ENCODE measurements around the gene CEP164.
"Not testable (repeated sequence)": the region's sequence is repeated elsewhere in the genome, so short reads cannot be mapped to it uniquely, and the experiment has no call there.

CEP164 gene

GRCh38 chr11:117443266-117444186, 115.9 kb downstream of the CEP164 start:
- DNase-seq = peak; percentile 71

- no peak for DNase-seq
These were observed 116.6 kb downstream of the CEP164 start for GRCh38 chr11:117444256-117444655.

- DNase-seq = no peak
These were observed 117.3 kb downstream of the CEP164 start for GRCh38 chr11:117444711-117445658.

GRCh38 chr11:117449111-117449693, 121.5 kb downstream of the CEP164 start:
- DNase-seq = no peak

GRCh38 chr11:117453886-117454563, 126.4 kb downstream of the CEP164 start:
- DNase-seq = no peak

GRCh38 chr11:117454564-117454917, 126.9 kb downstream of the CEP164 start:
- no peak for DNase-seq

GRCh38 chr11:117456027-117456720, 128.5 kb downstream of the CEP164 start:
- no peak for DNase-seq

- not testable (repeated sequence) for DNase-seq
These were observed 129.0 kb downstream of the CEP164 start for GRCh38 chr11:117456721-117457029.

GRCh38 chr11:117457031-117457785, 129.6 kb downstream of the CEP164 start:
- DNase-seq = no peak

GRCh38 chr11:117457835-117458234, 130.2 kb downstream of the CEP164 start:
- no peak for DNase-seq

- DNase-seq = no peak
These were observed 130.8 kb downstream of the CEP164 start for GRCh38 chr11:117458275-117459122.

GRCh38 chr11:117459123-117459978, 131.7 kb downstream of the CEP164 start:
- no peak for DNase-seq

GRCh38 chr11:117459979-117460300, 132.3 kb downstream of the CEP164 start:
- DNase-seq = no peak

GRCh38 chr11:117461396-117462182, 133.9 kb downstream of the CEP164 start:
- DNase-seq = no peak

- DNase-seq = no peak
These were observed 134.7 kb downstream of the CEP164 start for GRCh38 chr11:117462183-117462863.

- DNase-seq = no peak
These were observed 135.2 kb downstream of the CEP164 start for GRCh38 chr11:117462864-117463247.
